HG03439 (cell line): ENCODE results near the gene TNP2.
A peak's percentile ranks its signal among the peaks of the same experiment; 100 is the strongest.
"Not testable (repeated sequence)": the region's sequence is repeated elsewhere in the genome, so short reads cannot be mapped to it uniquely, and the experiment has no call there.

Experiments
- ATAC-seq: cut with Tn5 transposase; IDR thresholded peaks from one replicate; pipeline ENCODE4 v1.9.1; 2021; ENCODE audit warnings: mild to moderate bottlenecking, moderate library complexity; ENCODE audit not compliant: unreplicated experiment

TNP2 gene

DNA sequence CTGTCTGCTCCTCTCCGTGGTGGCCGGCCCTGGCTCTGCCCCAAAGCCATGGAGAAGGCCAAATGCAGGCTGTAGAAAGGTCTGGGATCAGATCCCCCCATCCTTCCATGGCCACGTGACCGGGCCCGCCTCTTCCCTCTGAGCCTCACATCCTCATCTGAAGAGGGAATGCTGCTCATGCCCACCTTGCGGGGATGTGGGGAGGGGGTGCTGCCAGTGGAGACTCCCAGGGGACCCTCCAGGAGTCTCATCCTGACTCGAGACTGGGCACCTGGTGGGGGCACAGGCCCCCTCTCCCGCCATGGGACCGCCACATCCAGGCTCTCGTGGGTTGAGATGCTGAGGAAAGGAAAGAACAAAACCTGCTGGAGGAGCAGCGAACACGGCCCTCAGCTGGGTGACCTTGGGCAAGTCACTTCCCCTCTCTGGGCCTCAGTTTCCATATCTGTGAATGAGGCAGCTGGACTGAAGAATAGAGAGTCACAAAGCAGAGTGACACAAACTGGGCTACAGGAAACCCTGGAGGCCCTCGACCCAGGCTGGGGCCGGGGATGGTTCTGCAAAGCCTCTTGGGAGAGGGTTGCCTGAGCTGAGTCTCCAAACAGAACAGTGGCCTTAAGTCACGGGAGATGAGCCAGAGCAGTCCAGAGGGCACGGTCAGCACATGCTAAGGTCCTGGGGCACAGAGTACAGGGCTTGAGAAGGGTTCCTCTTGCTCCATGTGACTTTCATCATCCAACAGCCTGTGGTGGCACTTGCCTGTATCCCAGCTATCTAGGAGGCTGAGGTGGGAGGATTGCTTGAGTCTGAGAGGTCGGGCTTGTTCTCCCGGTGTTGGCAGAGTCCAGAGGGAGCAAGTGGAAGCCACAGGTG is 43.2 kb downstream of the TNP2 start:
- ATAC-seq, result no peak

DNA sequence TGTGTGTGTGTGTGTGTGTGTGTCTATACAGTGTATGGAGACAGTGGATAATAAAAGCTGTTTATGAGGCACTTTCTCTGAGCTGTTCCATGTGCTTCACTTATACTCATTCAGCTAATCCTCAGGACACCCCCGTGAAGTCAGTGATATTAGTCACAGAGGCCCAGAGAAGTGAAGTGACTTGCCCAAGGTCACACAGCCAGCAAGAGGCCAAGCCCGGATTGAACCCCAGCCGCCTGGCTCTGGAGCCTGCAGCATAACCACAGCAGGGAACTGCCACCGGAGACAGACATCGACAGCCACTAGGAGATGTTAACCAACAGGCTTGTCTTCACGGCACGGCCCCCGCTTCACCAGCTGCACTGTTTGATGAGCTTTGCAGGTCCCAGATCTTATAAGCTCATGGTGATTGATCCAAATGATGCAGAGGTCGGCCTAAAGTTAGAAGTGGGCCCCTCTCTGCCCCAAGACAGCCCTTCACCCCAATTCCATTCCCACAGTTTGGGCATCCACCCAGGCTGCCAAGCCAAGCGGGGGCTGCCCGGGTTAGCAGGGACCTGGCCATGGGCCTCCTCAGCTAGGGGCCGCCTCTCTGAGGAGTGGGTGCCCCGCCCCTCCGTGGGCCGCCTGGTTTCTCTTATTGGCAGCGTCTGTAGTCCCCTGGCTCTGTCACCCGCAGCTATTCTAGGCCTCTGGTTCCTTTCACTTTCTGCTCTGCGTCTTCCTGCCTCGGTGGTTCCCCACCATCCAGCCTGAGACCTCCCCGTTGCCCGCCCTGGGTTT is 44.0 kb downstream of the TNP2 start:
- ATAC-seq, result peak; percentile 80

- ATAC-seq, result no peak
These were observed 44.8 kb downstream of the TNP2 start for GRCh38 chr16:11224096-11224893.

GRCh38 chr16:11220507-11220906 is 48.6 kb downstream of the TNP2 start:
- not testable (repeated sequence) for ATAC-seq

DNA sequence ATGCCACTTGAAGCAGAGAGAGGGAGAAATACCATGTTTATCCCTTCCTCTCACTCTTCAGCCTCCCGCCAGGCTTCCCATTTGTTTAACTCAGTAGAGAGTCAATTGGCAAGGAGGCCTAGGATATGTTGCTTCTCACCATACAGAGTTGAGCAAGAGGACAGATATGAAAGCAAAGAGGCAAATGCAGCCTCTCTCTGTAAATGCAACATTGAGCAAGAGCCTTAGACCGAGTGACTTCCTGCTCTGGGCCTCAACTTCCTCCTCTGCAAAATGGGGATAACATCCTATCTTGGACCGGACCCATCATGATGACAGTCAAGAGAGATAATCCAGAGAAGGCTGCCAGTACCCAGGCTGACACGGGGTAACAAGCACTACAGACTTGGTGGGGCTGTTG is 49.9 kb downstream of the TNP2 start:
- no peak for ATAC-seq

- no peak for ATAC-seq
These were observed 50.5 kb downstream of the TNP2 start for GRCh38 chr16:11218604-11218962.
